ENCODE results near the gene C6orf132.
A peak's percentile ranks its signal among the peaks of the same experiment; 100 is the strongest.

C6orf132 gene

DNA sequence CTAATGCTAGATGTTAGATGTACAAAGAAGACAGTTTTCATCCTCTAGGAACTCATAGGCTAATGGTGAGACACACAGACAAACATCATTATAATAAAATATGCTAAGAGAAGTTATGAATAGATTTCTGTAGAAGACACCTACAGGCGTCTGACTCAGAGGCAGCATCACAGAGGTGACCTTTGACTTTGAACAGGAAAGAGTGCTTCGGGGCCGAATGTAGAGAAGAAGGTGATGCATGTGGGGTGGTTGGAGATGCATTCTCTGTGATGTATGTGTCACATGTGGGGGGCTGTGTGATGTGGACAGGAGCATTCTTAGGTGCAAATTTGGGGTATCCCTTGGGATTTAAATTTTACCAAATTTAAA is 37.5 kb upstream of the C6orf132 start:
- TF ChIP-seq, protein P1, sequence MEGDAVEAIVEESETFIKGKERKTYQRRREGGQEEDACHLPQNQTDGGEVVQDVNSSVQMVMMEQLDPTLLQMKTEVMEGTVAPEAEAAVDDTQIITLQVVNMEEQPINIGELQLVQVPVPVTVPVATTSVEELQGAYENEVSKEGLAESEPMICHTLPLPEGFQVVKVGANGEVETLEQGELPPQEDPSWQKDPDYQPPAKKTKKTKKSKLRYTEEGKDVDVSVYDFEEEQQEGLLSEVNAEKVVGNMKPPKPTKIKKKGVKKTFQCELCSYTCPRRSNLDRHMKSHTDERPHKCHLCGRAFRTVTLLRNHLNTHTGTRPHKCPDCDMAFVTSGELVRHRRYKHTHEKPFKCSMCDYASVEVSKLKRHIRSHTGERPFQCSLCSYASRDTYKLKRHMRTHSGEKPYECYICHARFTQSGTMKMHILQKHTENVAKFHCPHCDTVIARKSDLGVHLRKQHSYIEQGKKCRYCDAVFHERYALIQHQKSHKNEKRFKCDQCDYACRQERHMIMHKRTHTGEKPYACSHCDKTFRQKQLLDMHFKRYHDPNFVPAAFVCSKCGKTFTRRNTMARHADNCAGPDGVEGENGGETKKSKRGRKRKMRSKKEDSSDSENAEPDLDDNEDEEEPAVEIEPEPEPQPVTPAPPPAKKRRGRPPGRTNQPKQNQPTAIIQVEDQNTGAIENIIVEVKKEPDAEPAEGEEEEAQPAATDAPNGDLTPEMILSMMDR (IDR thresholded peaks at IDR 0.05; ENCODE audit: low read depth, low read length), result no peak
- H3K4me3 ChIP-seq (ENCODE audit: low read depth, low read length), result no peak overlapping the region

DNA sequence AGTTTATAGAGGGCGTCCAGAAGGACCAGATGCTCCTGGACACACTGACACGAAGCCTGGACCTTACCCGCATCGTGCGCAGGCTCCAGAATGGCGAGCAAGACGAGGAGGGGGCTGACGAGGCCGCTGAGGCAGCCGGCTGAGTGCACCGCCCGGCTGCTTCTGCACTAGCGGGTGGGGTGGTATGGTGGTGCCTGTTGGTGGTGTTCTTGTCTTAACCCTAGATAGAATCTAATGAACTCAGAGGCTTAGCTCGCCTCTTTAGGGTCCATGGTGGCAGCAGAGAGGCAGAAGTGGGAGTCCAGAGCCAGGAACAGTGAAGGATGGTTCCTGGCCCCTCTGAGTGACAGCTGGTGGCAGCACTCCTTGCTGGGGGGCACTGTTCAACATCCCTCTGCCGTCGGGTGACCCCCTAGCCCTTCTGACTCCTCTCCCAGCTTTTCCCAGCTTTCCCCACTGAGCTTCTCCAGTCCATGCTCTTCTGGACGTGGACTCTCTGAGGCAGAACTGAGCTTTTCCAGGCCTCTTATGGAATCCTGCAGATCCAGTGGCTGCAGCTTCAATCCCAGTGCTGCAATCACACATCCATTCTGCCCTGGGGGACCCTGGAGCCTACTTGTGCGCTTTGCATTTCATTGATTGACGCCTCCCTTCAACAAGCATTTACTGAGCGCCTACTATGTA is 37.0 kb upstream of the C6orf132 start:
- H3K4me3 ChIP-seq (ENCODE audit: low read depth, low read length), result no peak overlapping the region
- TF ChIP-seq, protein P1 (IDR thresholded peaks at IDR 0.05; ENCODE audit: low read depth, low read length), result no peak

DNA sequence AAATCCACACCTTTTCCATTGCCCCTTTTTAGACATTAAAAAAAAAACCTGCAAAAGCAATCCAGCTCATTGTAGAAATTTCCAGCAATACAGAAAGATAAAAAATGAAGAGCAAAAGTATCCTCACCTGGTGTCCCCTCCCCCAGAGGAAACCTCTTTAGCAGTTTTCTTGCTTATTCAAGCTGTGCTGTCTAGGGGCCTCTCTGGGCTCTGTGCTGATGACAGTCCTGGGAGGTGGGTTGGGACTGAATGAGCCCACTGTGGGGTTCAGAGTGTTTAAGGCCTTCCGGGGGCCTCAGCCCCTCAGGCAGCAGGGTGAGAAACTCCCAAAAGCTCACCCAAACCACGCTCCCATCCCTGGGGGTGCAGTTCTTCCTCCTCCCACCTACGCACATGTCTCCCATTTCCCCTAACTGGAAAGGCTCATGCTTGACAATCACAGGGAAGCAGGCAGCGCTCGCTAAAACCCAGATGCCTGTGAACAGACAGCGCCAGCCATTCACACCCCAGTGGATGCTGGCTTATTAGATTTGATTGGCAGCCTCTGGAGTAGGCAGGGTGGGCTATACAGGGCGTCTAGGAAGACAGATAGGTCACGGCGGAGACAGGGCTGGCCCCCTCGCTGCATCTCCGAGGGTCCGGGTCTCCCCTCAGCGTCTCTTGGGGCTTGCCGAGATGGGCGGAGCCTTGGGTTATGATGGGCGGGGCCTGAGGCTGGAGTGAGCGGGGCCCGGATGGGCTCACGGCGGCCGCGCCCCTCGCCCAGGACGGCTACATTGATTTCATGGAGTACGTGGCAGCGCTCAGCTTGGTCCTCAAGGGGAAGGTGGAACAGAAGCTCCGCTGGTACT is 35.3 kb upstream of the C6orf132 start:
- no peak overlapping the region for H3K4me3 ChIP-seq (ENCODE audit: low read depth, low read length)
- TF ChIP-seq, protein P1 (IDR thresholded peaks at IDR 0.05; ENCODE audit: low read depth, low read length), result no peak

DNA sequence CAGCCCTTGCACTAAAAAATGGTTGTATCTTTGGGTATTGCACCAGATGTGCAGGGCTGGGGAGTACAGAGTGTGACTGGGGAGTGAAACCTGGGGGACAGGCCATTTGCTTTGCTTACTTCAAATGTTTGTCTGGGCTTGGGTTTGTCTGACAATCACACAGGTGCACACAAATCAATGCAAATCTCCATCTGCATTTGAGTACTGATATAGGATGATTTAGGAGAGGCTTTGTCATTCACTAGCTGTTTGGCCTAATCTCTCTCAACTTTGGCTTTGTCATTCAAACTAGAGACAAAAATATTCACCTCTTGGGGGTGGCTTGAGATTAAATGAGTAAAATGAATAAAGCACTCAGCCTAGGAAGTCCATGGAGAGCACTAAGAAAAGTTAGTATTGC is 34.6 kb upstream of the C6orf132 start:
- TF ChIP-seq, protein P1 (IDR thresholded peaks at IDR 0.05; ENCODE audit: low read depth, low read length), result no peak
- H3K4me3 ChIP-seq (ENCODE audit: low read depth, low read length), result no peak overlapping the region

DNA sequence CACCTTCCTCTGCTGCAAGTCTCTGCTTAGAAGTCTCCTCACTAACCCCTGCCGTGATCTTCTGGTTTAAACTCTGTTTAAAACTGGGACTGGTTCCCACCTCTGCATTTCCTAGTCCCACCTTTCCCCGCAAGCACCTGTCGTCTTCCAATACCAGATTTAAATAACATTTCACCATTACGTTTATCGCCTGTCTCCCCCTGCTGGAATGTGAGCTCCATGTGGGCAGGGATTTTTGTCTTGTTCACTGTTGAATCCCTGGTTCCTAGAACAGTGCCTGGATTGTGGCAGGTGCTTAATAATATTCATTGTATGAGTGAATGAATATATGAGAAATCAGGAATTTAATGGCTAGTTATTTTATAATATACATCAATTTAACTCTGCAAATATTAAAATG is 33.4 kb upstream of the C6orf132 start:
- no peak overlapping the region for H3K4me3 ChIP-seq (ENCODE audit: low read depth, low read length)
- TF ChIP-seq, protein P1 (IDR thresholded peaks at IDR 0.05; ENCODE audit: low read depth, low read length), result peak; percentile 12; the same call in 1 of the 2 replicates

DNA sequence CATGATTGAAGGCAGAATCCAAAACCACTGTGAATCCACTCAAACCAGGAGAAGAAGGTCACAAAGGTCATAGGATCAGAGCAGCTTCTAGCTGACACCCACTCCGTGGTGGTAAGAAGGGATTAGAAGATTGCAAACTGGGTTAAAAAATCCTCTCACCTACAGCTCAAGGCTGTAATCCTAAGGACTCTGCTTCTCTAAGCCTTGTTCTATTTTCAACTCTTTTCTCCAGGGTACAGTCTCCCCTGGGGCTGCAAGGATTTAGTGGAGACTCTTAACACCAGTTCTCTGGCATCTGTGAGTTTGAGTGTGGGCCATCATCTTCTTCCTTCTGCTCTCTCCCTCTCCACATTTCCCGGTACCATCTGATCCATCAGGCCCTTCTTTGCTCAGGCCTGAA is 30.7 kb upstream of the C6orf132 start, which contains the start of gene GUCA1A:
Gene GUCA1A (plus strand): TSS at position 264 of the 400 bp plus-strand sequence. CDS start 250 bp downstream, outside the sequence.
- no peak within 1 kb of the TSS for H3K4me3 ChIP-seq (ENCODE audit: low read depth, low read length)
- TF ChIP-seq, protein P1 (IDR thresholded peaks at IDR 0.05; ENCODE audit: low read depth, low read length), result no peak

Measured in WI38 (cell line).